HG02763 (cell line): ENCODE measurements around the gene ZNF407.
"Not testable (repeated sequence)": the region's sequence is repeated elsewhere in the genome, so short reads cannot be mapped to it uniquely, and the experiment has no call there.

Experiments
- ATAC-seq: cut with Tn5 transposase; IDR thresholded peaks from one replicate; pipeline ENCODE4 v1.9.1; 2021; ENCODE audit warnings: mild to moderate bottlenecking, moderate library complexity; ENCODE audit not compliant: unreplicated experiment

Gene ZNF407

GRCh38 chr18:75083761-75084160 is 486.1 kb downstream of the ZNF407 start:
- ATAC-seq, result no peak

- not testable (repeated sequence) for ATAC-seq
These were observed 488.0 kb downstream of the ZNF407 start for GRCh38 chr18:75085676-75086075.

DNA sequence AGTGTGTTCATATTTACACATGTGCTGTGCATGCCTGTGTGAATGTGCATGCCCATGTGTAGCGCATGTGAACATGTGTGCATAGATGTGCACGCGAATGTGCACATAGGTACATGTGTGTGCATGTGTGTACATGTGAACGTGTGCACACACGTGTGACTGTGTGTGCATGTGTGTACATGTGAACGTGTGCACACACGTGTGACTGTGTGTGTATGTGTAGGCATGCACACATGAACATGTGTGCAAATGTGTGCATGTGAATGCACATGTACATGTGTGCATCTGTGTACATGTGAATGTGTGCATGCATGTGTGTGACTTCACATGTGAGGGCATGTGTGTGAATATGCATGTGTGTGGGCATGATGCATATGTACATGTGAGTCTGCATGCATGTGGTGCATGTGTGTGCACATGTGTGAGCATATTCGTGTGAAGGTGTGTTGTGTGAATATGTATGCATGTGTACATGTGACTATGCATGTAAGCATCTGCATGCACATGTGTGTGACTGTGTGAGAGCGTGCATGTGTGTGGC is 488.9 kb downstream of the ZNF407 start:
- no peak for ATAC-seq

GRCh38 chr18:75087119-75088020 is 489.7 kb downstream of the ZNF407 start:
- no peak for ATAC-seq

GRCh38 chr18:75088021-75088506 is 490.4 kb downstream of the ZNF407 start:
- no peak for ATAC-seq

DNA sequence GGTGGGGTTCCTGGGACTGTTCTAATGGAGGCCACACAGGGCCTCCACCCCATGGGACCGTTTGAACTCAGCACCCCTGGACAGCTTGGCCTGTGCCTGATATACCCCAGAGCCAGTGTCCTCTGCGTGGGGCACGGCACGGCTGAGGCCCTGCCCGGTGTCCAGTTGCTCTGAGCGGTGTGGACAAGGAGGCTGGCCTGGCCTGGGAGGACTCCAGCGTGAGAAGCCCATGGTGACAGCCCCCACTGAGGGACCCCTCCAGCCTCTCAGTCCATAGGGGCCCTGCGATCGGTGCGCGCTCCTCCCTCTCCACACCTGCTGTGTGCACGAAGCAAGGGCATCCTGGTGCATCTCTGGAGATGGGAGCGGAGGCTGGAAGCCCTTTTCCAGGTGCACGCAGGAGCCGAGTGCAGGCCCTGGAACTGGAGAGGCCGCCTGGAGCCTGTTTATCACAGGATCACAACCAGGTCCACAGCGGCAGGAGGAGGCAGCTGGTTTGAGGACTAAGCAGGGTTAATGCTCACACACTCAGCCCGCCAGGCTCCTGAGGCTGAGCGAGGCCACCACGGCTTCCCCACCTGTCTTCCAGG is 491.0 kb downstream of the ZNF407 start:
- no peak for ATAC-seq

GRCh38 chr18:75089748-75090327 is 492.2 kb downstream of the ZNF407 start:
- ATAC-seq, result no peak

DNA sequence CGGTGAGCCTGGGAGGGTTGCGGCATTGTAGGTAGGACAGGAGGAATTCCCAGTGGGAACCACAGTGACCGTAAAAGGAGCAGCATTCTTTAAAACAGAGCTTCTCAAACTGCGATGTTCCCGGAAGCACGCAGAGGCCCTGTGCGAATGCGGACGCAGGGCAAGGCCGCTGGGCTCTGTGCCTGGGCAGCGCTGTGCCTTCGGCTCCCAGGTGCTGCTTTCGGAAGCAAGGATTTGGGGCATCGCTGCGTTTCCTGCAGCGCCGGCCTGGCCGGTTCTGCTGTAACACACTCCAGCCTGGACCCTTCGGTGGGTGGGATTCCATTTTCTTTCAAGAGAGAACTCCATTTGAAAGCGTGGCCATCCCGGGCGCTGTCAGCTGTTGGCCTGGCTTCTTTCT is 492.7 kb downstream of the ZNF407 start:
- no peak for ATAC-seq

DNA sequence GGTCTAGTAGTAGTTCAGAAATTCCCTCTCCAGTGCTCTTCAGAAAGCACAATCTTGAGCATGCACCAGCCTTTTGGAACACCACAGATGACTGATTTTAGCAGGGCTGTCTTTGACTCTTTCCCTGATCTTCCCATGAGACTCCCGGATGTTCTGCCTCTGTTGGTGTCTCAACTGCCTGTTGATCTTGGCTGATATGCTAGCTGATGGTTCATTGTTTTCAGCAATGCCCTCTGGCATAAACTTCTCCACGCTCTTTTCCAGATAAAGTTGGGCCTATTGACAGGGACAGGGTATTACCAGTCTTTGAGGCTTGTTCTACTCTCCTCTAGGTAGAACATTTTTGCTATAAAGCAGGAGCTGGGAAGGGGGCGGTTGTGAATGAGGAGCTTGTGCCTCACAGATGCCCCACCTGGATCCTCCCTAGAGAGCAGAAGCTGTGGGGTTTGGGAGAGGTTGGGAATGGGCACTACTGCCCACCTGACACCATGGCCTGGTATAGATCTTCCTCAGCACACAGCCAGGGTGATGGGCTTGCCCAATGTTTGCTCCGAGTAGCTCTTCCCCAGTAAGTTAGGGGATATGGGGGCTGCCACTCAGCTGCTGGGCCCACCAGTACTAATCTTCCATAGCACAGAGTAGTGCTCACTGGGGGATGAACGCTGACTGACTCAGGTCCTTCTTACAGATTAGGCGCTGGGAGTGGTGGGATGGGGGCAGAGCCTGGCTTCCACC is 500.0 kb downstream of the ZNF407 start:
- ATAC-seq, result no peak

DNA sequence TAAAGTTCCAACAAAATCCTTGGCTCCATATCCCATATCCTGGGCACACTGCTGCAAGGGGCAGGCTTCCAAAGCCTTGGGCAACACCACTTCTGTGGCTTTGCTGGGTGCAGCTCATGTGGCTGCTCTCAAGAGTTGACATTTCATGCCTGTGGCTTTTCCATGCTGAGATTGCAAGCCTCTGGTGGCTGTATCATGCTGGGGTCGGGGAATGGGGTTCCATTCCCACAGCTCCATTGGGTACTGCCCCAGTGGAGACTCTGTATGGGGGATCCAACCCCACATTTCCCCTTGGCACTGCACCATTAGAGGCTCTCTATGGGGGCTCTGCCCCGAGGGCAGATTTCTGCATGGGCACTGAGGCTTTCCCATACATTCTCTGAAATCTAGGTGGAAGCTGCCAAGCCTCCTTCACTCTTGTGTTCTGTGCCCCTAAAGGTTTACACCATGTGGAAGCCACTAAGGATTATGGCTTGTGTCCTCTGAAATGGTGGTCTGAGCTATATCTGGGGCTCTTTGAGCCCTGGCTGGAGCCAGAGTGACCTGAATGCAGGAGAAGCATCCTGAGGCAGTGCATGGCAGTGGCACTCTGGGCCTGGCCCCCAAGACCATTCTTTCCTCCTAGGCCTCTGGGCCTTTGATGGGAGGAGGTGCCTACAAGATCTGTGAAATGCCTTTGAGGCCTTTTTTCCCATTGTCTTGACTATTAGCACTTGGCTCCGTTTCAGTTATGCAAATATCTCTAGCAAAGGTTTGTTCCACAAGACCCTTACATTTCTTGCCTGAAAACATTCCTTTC is 503.4 kb downstream of the ZNF407 start:
- no peak for ATAC-seq

- no peak for ATAC-seq
These were observed 504.2 kb downstream of the ZNF407 start for GRCh38 chr18:75101916-75102315.

DNA sequence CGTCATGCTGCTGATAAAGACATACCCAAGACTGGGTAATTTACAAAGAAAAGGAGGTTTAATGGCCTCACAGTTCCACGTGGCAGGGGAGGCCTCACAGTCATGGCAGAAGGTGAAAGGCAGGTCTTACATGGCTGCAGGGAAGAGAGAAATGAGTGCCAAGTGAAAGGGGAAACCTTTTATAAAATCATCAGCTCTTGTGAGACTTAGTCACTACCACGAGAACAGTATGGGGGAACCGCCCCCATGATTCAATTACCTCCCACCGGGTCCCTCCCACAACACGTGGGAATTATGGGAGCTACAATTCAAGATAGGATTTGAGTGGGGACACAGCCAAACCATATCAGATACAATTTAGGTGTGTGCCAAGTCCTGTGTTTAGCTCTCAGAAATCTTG is 506.4 kb downstream of the ZNF407 start:
- not testable (repeated sequence) for ATAC-seq

DNA sequence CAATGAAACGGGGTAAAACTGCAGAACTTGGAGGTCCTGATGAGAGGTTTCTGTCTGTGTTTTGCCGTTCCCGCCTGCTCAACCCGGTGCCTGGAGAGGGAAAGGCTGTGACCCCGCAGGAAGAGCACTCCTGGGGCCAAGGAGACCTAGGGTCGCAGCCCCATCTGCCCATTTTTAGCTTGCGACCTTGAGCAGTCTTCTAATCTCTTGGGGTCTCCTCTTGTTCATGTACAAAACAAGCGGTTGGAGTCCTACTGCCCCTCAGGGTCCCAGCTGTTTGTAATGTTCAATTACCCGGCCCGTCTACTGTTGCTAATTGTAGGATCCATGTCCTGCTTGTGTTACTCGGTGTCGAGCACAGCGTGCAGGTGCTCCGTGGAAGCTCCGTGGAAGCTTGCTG is 506.8 kb downstream of the ZNF407 start:
- no peak for ATAC-seq

GRCh38 chr18:75105551-75106254 is 508.0 kb downstream of the ZNF407 start:
- no peak for ATAC-seq

DNA sequence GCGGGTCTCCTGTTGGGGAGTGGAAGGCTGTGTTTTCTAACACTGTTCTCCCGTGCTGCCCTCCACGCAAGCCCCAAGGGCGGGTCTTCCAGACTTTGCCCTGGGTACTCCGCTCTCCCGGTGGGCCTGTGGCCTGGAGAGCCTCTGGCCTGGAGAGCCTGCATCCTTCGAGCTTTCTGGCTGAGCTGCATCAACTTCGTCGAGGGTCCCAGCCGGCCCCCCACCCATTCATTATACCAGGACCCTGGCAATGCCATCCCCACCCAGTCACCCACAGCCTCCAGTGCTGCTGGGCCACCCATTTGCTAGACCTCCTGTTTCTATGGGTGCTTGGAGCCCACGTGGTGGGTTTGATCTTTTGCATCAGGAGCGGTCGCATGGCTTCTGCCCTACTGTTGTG is 509.1 kb downstream of the ZNF407 start:
- no peak for ATAC-seq

GRCh38 chr18:75107196-75107930 is 509.7 kb downstream of the ZNF407 start:
- ATAC-seq, result no peak

DNA sequence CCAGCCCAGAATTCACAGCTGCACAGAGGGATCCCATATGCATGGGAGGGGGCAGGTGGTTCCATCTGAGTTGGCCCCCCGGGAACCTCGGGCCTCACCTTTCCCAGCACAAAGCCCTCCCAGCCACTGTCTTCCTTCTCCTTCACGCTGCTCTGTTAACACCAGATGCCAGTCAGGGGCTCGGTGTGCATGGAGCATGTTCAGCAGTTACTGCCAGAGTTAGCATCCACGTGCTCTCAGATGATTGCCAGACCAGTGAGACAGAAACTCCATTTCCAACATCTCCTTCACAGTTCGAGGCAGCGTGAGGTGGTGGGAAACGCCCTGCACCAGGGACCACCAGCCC is 510.2 kb downstream of the ZNF407 start:
- ATAC-seq, result no peak

- ATAC-seq, result no peak
These were observed 511.1 kb downstream of the ZNF407 start for GRCh38 chr18:75108579-75109318.
